Measurements from ENCODE around the gene SDS. TPM values are rescaled to one million over a fixed set of nuclear protein-coding genes. Genes with fewer than 3 reads are reported as not detected.

The SDS gene
- total and polyA plus RNA-seq, 4 donors, result 0.65 to 433 (median 77.9) TPM

GRCh38 chr12:113427882-113428281 lies 24.2 kb upstream of the SDS start:
- no peaks in the 10 kb centered on the region for H3K9me3 ChIP-seq (ENCODE audit: control insufficient read depth in 4 of 4, low read length in 3 of 4)
- TF ChIP-seq JUND (IDR thresholded peaks at IDR 0.05) (no peak), MAX (IDR thresholded peaks at IDR 0.05) (no peak), GABPA (IDR thresholded peaks at IDR 0.05 in 1 of 2, conservative IDR thresholded peaks at IDR 0.05 in 1 of 2) (no peak), NR2F2 (IDR thresholded peaks at IDR 0.05) (no peak), HNF4A (conservative IDR thresholded peaks at IDR 0.05) (no peak), RAD21 (IDR thresholded peaks at IDR 0.05) (no peak), CTCF (IDR thresholded peaks at IDR 0.05; ENCODE audit: low read depth, low read length, missing input control) (no peak), REST (IDR thresholded peaks at IDR 0.05) (no peak)
- no peak overlapping the region for H3K9ac ChIP-seq (ENCODE audit: low read depth in 1 of 2, low read length in 2 of 2)
- H3K4me3 ChIP-seq (ENCODE audit: low read depth in 1 of 3, low read length in 3 of 3), result no peak overlapping the region
- no peaks in the 10 kb centered on the region for H3K36me3 ChIP-seq (ENCODE audit: control insufficient read depth in 4 of 4, insufficient read depth in 3 of 4, low read depth in 1 of 4, low read length in 3 of 4)
- H3K4me1 ChIP-seq (ENCODE audit: control insufficient read depth in 4 of 4, insufficient read depth in 4 of 4, low read length in 3 of 4), result peaks cover 0 to 8% (median 1%) of the 10 kb centered on the region in 4 donors
- no peak for DNase-seq (ENCODE audit: low spot score)
- H3K27ac ChIP-seq (ENCODE audit: low read depth in 1 of 2, low read length in 2 of 2), result no peak overlapping the region
- WGBS, result 84% methylated on average over 9 of the region's 9 CpGs
- no peaks in the 10 kb centered on the region for H3K27me3 ChIP-seq (ENCODE audit: control insufficient read depth in 4 of 4, insufficient read depth in 4 of 4, low read length in 3 of 4)

- no peaks in the 10 kb centered on the region for H3K36me3 ChIP-seq (ENCODE audit: control insufficient read depth in 4 of 4, insufficient read depth in 3 of 4, low read depth in 1 of 4, low read length in 3 of 4)
- no peaks in the 10 kb centered on the region for H3K9me3 ChIP-seq (ENCODE audit: control insufficient read depth in 4 of 4, low read length in 3 of 4)
- H3K4me3 ChIP-seq (ENCODE audit: low read depth in 1 of 3, low read length in 3 of 3), result no peak overlapping the region
- 64% methylated on average over 11 of the region's 11 CpGs for WGBS
- DNase-seq (ENCODE audit: low spot score), result no peak
- no peak overlapping the region for H3K9ac ChIP-seq (ENCODE audit: low read depth in 1 of 2, low read length in 2 of 2)
- H3K4me1 ChIP-seq (ENCODE audit: control insufficient read depth in 4 of 4, insufficient read depth in 4 of 4, low read length in 3 of 4), result peaks cover 4 to 23% (median 9%) of the 10 kb centered on the region in 4 donors
- no peak overlapping the region for H3K27ac ChIP-seq (ENCODE audit: low read depth in 1 of 2, low read length in 2 of 2)
- no peaks in the 10 kb centered on the region for H3K27me3 ChIP-seq (ENCODE audit: control insufficient read depth in 4 of 4, insufficient read depth in 4 of 4, low read length in 3 of 4)
- TF ChIP-seq FOXA2 (IDR thresholded peaks at IDR 0.05) (no peak), RXRA (IDR thresholded peaks at IDR 0.05) (no peak), GABPA (IDR thresholded peaks at IDR 0.05 in 1 of 2, conservative IDR thresholded peaks at IDR 0.05 in 1 of 2) (no peak), HNF4G (IDR thresholded peaks at IDR 0.05) (no peak), TAF1 (conservative IDR thresholded peaks at IDR 0.05) (no peak), EGR1 (IDR thresholded peaks at IDR 0.05; ENCODE audit: low read depth in 2 of 2) (no peak), HNF4A (conservative IDR thresholded peaks at IDR 0.05) (no peak), ATF3 (IDR thresholded peaks at IDR 0.05) (no peak), JUND (IDR thresholded peaks at IDR 0.05) (no peak), YY1 (IDR thresholded peaks at IDR 0.05) (no peak), SP1 (IDR thresholded peaks at IDR 0.05) (no peak), REST (IDR thresholded peaks at IDR 0.05) (no peak), MAX (IDR thresholded peaks at IDR 0.05) (no peak), FOXA1 (IDR thresholded peaks at IDR 0.05) (no peak), RAD21 (IDR thresholded peaks at IDR 0.05) (no peak), NR2F2 (IDR thresholded peaks at IDR 0.05) (no peak)
Observed at GRCh38 chr12:113425960-113426453, 22.3 kb upstream of the SDS start.
